K562 (cell line): ENCODE results near the gene OR8K5.

Experiments
- CREB1 ChIP-seq, 2 experiments: sonication (generic) in 1 of 2; formaldehyde crosslinking in 1 of 2; IDR thresholded peaks; 2 replicates each; pipeline versions ENCODE4 v1.6.1 to v1.8.0; 2012 to 2022; ENCODE audit warnings: inconsistent platforms in 1 of 2, mild to moderate bottlenecking in 1 of 2, missing genetic modification reagents in 1 of 2, moderate library complexity in 1 of 2
- ESRRA ChIP-seq: fragments of 450-650 bp; IDR thresholded peaks from 2 replicates; pipeline ENCODE4 v1.6.1; 2014; ENCODE audit warnings: low read depth, mild to moderate bottlenecking, moderate library complexity, borderline replicate concordance
- MYNN ChIP-seq, 2 experiments: sonication (generic); formaldehyde crosslinking in 1 of 2; IDR thresholded peaks; 2 replicates each; pipeline versions ENCODE4 v1.5.0 to v1.6.1; 2016 to 2020; ENCODE audit warnings: antibody characterized with exemption in 1 of 2, missing genetic modification reagents in 1 of 2
- RNF2 ChIP-seq: sonication (generic); IDR thresholded peaks from 2 replicates; pipeline ENCODE4 v1.6.1; 2016
- TRIM28 ChIP-seq: fragments of 450-650 bp; IDR thresholded peaks from 2 replicates; pipeline ENCODE4 v1.6.1; 2017
- U2AF2 ChIP-seq: fragments of 200-400 bp; formaldehyde crosslinking; optimal IDR thresholded peaks from 2 replicates; pipeline ENCODE3; 2017; ENCODE audit warnings: low read depth, mild to moderate bottlenecking, low read length
- ZNF57 ChIP-seq: fragments of 450-650 bp; formaldehyde crosslinking; IDR thresholded peaks from 2 replicates; pipeline ENCODE4 v1.4.0; 2020; ENCODE audit warnings: mild to moderate bottlenecking, moderate library complexity
- ZNF707 ChIP-seq: fragments of 250-450 bp; sonication (Bioruptor Pico); conservative IDR thresholded peaks from 2 replicates; pipeline ENCODE4 v1.8.0; 2022; ENCODE audit warnings: inconsistent platforms, mild to moderate bottlenecking, moderate library complexity
- TF ChIP-seq, protein P1 (sequence below): conservative IDR thresholded peaks from 2 replicates; pipeline ENCODE4 v1.6.1; 2011; ENCODE audit warnings: low read depth, mild to moderate bottlenecking, low read length; ENCODE audit not compliant: control insufficient read depth
- TF ChIP-seq, protein P2 (sequence below), 3 experiments: IDR thresholded peaks in 2 of 3; conservative IDR thresholded peaks in 1 of 3; 2 replicates each; pipeline ENCODE4 v1.5.1; 2011 to 2012; ENCODE audit warnings: low read length in 3 of 3, mild to moderate bottlenecking in 3 of 3, control low read depth in 2 of 3, improper control_type of control experiment in 1 of 3, inconsistent platforms in 1 of 3, low read depth in 1 of 3, mixed read lengths in 1 of 3, moderate library complexity in 1 of 3; ENCODE audit not compliant: insufficient read depth in 2 of 3

DNA sequence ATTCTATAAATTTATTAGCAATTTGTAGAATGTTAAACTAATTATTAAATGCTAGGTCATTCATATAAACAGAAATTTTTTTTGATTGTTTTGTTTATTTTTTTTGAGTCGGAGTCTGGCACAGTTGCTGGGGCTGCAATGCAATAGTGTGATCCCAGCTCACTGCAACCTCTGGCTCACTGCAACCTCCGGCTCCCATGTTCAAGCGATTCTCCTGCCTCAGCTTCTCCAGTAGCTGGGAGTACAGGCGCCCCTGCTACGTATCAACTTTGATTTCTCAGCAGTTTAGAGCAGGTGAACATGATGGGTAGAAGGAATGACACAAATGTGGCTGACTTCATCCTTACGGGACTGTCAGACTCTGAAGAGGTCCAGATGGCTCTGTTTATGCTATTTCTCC lies 38.0 kb downstream of the OR8K5 start, which contains the start of gene OR8H3:
- TF ChIP-seq MYNN (IDR thresholded peaks at IDR 0.05) (no peak), MYNN (CRISPR knock-in tag; IDR thresholded peaks at IDR 0.05) (no peak), ZNF707 (CRISPR knock-in tag) (no peak), RNF2 (no peak), ZNF57 (CRISPR knock-in tag) (no peak), U2AF2 (no peak), ESRRA (no peak), TRIM28 (no peak), CREB1 (IDR thresholded peaks at IDR 0.05) (no peak), CREB1 (CRISPR knock-in tag; IDR thresholded peaks at IDR 0.05) (no peak)
- TF ChIP-seq, protein P1, sequence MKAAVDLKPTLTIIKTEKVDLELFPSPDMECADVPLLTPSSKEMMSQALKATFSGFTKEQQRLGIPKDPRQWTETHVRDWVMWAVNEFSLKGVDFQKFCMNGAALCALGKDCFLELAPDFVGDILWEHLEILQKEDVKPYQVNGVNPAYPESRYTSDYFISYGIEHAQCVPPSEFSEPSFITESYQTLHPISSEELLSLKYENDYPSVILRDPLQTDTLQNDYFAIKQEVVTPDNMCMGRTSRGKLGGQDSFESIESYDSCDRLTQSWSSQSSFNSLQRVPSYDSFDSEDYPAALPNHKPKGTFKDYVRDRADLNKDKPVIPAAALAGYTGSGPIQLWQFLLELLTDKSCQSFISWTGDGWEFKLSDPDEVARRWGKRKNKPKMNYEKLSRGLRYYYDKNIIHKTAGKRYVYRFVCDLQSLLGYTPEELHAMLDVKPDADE = no peak
- TF ChIP-seq, protein P2, sequence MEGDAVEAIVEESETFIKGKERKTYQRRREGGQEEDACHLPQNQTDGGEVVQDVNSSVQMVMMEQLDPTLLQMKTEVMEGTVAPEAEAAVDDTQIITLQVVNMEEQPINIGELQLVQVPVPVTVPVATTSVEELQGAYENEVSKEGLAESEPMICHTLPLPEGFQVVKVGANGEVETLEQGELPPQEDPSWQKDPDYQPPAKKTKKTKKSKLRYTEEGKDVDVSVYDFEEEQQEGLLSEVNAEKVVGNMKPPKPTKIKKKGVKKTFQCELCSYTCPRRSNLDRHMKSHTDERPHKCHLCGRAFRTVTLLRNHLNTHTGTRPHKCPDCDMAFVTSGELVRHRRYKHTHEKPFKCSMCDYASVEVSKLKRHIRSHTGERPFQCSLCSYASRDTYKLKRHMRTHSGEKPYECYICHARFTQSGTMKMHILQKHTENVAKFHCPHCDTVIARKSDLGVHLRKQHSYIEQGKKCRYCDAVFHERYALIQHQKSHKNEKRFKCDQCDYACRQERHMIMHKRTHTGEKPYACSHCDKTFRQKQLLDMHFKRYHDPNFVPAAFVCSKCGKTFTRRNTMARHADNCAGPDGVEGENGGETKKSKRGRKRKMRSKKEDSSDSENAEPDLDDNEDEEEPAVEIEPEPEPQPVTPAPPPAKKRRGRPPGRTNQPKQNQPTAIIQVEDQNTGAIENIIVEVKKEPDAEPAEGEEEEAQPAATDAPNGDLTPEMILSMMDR (IDR thresholded peaks at IDR 0.05 in 2 of 3, conservative IDR thresholded peaks at IDR 0.05 in 1 of 3; ENCODE audit: insufficient read depth in 2 of 3, low read depth in 1 of 3, low read length in 3 of 3) = no peak
